GM18867 (cell line): ENCODE measurements around the gene ARMC8.

Experiments used
- ATAC-seq: cut with Tn5 transposase; IDR thresholded peaks from one replicate; pipeline ENCODE4 v1.9.1; 2021; ENCODE audit warnings: mild to moderate bottlenecking, moderate library complexity; ENCODE audit not compliant: unreplicated experiment

ARMC8 gene

GRCh38 chr3:138197058-138197457, 10.0 kb downstream of the ARMC8 start:
- no peak for ATAC-seq

GRCh38 chr3:138197524-138197923, 10.4 kb downstream of the ARMC8 start:
- no peak for ATAC-seq

GRCh38 chr3:138199851-138200250, 12.8 kb downstream of the ARMC8 start:
- no peak for ATAC-seq

GRCh38 chr3:138200424-138200823, 13.3 kb downstream of the ARMC8 start:
- ATAC-seq: no peak

GRCh38 chr3:138202945-138203701, 16.0 kb downstream of the ARMC8 start:
- no peak for ATAC-seq

GRCh38 chr3:138203938-138204337, 16.8 kb downstream of the ARMC8 start:
- ATAC-seq: no peak

- ATAC-seq: no peak
These were observed 18.4 kb downstream of the ARMC8 start for GRCh38 chr3:138205527-138205926.

GRCh38 chr3:138206196-138206595, 19.1 kb downstream of the ARMC8 start:
- ATAC-seq: no peak

- no peak for ATAC-seq
These were observed 23.4 kb downstream of the ARMC8 start for GRCh38 chr3:138210528-138210927.

GRCh38 chr3:138213398-138214085, 26.4 kb downstream of the ARMC8 start:
- no peak for ATAC-seq

- no peak for ATAC-seq
These were observed 32.2 kb downstream of the ARMC8 start for GRCh38 chr3:138219255-138219654.

- ATAC-seq: no peak
These were observed 33.1 kb downstream of the ARMC8 start for GRCh38 chr3:138220242-138220641.

GRCh38 chr3:138220788-138221187, 33.7 kb downstream of the ARMC8 start:
- no peak for ATAC-seq

GRCh38 chr3:138222131-138222941, 35.2 kb downstream of the ARMC8 start:
- no peak for ATAC-seq

GRCh38 chr3:138222942-138223287, 35.8 kb downstream of the ARMC8 start:
- no peak for ATAC-seq

GRCh38 chr3:138227650-138228049, 40.5 kb downstream of the ARMC8 start:
- no peak for ATAC-seq

- no peak for ATAC-seq
These were observed 43.4 kb downstream of the ARMC8 start for GRCh38 chr3:138230525-138230924.

- ATAC-seq: no peak
These were observed 45.7 kb downstream of the ARMC8 start for GRCh38 chr3:138232705-138233364.

- no peak for ATAC-seq
These were observed 47.5 kb downstream of the ARMC8 start for GRCh38 chr3:138234401-138235179.

- no peak for ATAC-seq
These were observed 51.6 kb downstream of the ARMC8 start for GRCh38 chr3:138238711-138239110.
